ENCODE data around the gene TEX53.

The TEX53 gene

DNA sequence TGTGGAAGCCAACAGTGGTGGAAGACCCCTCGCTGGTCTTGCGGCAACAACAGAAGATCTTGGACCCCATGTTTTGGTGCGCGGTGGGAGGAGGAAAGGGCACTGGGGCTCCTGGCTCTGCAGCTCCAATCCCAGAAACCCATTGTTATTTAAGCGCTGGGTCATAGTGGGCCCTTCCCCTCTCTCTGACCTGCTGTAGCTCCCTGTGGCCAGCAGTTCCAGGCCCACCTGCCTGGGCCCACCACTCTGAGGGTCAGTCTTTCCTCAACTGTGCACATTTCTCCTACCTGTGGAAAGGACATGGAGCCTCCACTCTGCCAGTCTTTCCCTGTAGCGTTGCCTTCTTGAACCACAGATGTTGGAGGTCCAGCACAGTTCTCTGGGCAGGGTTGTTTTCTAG is at the start of gene TEX53:
Gene TEX53 (minus strand): TSS at position 101 of the 400 bp plus-strand sequence. CDS start 31 bp downstream, at position 70.
- no peak for DNase-seq

DNA sequence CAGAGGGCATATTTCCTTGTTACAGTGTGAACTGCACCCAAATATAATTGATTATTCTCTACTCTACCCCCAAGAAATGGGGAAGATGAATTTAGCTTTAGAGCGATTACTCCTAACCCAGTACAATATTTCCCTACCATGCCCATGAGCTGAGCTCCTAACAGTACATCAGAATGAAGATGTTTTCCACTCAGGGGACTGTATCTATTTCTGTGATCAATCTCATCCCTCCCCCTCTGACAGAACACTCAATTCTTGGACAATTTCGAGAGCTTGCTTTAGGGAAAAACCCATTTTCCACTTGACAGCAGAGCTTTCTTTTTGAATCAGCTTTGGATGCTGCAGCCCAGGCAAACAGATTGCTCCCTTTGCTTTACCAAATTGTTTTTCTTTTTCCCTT is 49.1 kb upstream of the TEX53 start:
- DNase-seq: no peak

DNA sequence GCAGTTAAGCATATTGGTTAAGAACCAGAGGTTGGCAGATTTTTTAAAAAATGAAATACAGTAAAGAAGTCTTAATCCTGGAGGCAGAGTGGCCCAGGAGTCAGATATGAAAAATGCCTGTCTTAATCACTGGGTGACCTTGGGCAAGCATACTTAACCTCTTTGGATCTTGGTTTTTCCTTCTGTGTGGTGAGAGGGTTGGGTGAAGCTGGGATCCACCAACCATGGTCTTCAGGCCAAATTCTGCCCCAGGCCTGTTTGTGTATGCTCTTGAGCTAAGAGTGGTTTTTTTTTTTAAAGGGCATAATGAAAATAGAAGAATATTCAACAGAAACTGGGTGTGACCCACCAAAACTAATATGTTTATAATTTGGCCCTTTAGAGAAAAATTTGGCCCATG is 44.4 kb upstream of the TEX53 start:
- no peak for DNase-seq

DNA sequence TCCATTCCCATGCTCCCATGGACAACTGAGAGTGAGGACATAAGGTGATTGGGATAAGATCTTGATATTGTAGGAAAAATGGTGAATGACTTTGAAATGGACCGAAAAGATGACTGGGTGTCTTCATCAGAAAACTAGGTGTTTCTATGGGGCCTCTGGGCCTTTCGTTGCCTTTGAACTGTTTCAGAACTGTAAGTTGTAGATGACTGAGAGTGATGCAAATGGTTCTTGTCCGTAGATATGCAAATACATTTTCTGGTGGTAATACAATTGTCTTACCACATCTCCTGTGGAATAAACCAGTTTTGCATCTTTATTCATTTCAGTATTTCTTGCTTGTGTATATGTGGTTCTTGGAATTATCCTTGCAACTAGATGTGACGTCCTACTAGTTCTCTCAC is 40.3 kb upstream of the TEX53 start:
- no peak for DNase-seq

DNA sequence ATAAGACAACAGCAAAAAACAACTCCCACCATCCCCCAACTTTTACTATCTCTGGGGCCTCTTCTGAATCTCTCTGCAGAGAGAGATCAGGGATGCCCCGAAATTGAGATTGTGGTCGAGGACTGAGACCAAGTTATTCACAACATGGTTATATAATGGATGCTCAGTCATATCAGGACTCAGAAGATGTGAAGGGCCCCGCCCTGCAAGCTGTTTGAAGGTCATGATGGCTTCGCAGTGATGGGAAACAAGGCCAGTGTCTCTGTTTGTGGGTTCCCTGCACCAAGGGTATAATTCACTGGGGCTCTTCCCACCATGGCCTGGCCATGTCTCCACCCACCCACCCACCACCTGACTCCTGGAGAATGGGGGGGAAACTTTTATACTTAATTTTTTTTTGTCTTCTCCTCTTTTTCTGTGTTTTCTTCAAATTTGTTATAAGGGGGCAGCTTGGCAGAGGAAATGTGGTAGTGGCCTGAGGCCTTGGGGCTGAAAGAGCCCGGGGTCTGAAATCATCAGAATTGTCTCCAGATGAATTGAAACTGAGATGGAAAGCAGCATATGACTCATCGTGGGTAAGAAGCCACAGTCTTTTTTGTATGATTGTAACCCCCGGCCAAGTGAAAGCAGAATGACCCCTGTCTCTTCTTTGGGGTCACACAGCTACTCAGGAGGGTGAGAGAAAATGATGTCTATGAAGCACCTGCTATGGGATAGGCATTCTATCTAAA is 39.4 kb upstream of the TEX53 start:
- no peak for DNase-seq

DNA sequence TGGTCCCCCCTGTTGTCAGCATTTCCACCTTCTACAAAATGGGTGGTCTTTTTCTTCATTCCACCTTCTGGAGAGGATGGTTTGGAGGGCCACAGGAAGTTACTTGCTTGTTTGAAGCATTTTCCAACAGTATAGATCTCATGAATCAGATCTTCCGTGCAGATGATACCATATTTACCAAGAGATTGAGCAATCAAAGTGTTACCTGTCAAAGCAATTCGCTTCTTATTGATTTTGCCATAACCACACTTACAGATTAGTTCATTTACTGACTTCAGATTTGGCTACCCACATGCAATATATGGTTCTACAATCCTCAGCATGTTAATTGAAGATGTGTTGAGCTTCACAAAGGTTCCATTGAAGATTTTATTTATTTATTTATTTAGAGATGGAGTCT is 38.3 kb upstream of the TEX53 start:
- no peak for DNase-seq

DNA sequence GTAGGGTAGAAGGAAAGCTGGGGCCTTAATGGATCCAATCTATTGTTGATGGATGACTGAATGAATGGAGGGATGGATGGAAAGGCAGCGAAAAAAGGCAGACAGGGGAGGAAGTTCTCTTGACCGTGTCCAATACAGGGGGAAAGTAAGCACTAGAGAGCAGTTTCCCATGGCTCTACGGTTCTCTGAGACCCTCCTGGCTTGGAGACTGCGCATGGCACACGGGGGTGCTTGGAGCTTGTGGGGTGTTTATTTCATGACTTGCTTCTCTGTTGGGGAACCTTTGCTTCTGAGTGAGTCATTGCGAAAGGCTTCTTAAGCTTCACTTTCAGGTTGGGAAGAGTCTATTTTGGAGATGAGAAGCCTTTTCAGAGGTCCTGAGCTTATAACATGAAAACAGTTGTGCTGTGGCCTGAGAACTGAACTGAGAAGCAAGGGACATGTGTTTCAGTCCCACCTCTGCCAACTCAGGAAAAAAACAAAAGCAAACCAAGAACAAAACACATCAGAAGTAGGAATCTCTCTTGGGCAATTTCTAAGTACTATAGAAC is 37.2 kb upstream of the TEX53 start:
- no peak for DNase-seq

DNA sequence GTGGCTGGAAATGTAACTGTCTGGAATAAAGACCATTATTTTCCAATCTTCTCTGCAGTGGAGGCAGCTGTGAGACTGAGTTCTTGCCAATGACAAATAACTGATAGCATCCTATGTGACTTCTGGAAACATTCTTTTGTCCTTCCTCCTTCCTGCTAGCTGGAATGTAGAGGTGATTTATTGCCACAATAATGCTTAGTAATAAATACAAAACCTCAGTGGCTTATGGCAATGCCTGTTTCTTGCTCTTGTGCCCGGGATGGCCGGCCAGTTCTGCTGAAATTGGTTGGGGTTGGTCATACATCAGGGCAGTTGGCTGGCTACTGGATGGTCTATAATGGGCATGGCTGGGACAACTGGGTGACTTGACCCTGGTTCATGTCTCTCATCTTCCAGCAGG is 36.5 kb upstream of the TEX53 start:
- no peak for DNase-seq

DNA sequence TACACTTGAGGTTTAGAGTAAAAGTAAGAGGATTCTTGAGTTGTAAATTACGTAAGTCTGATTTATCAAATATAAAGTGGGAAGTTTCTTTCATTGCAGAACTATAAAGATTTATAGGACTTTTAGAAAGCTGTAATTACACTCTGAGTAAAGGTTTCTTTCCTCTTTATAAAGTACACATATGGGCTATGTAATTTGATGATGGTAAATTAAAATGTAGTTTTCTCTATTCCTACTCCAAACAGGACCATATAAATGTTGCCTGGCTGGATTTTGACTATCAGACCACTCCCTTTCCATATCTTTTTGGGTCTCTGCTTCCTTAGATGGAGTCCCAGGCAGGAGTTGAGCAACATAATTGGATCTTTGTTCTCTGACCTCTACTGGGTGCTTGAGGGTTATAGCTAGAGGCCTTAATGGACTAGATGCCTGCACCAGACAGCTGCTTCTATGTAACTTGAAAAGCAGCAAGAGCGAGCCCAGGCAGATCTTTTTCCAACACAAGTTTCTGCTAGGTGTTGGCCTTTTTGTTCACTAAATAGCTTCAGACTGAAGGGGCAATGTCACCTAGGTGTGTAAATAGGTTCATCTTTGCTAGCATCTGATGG is 35.7 kb upstream of the TEX53 start:
- DNase-seq: no peak

DNA sequence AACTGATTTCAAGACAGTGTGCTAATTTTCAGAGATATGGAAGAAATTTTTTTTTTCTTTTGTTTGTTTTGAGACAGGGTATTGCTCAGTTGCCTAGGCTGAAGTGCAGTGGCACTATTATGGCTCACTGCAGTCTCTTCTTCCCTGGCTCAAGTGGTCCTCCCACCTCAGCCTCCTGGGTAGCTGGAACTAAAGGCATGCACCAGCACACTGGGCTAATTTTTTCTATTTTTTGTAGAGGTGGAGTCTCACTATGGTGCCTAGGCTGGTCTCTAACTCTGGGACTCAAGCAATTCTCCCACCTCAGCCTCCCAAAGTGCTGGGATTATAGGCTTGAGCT is 34.3 kb upstream of the TEX53 start:
- no peak for DNase-seq

DNA sequence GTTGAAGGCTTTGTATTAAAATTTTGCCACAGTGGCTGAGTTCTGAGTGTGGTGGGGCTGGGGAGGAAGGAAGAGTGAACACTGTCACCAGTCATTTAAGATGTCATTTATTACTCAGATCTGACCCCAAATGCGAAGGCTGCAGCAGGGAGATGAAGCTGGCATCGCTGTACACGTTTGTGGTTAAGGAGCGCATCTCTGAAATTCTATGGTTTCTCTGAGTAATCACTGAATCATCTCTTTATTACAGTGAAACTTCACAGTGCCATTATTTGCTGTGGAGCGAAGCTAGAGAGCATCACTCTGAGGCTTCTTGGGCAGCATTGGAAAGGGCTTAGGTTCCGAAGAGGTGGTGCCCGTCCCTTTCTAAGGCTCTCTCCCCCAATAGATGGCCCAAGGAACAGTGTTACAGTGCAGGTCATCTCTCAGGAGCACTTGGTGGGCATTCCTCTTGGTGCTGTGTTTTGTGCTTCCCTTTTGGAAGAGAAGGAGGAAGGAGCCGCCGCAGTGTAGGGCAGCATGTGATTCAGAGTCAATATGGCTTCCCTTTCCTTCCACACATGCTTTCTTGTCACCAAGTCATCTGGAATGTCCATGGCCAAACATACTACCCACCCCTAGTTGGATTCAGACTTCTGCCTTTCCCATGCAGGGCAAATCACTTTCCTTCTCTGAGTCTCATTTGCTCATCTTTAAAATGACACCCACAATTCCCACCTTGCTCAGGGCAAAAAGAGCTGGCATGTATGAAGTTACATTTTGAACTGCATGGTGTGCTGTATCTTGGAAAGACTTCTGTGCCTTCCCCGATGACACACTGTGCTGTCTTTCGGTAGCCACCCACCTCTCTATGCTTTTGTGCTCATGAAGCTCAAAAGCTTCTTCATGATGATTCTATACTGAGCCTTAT is 33.7 kb upstream of the TEX53 start:
- no peak for DNase-seq

DNA sequence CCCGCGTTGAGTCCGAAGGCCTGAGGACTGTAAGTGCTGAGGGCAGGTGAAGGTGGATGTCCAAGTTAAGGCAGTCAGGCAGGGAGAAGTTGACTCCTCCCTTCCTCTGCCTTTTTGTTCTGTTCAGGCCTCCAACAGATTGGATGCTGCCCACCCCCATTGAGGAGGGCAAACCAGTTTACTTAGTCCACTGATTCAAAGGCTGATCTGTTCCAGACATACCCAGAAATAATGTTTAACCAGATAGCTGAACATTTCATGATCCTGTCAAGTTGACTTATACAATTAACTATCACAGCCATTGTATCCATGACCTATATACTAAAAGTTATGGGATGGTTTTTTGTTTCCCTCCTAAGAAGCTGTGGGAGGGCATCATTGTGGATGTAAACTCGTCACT is 32.7 kb upstream of the TEX53 start:
- no peak for DNase-seq

DNA sequence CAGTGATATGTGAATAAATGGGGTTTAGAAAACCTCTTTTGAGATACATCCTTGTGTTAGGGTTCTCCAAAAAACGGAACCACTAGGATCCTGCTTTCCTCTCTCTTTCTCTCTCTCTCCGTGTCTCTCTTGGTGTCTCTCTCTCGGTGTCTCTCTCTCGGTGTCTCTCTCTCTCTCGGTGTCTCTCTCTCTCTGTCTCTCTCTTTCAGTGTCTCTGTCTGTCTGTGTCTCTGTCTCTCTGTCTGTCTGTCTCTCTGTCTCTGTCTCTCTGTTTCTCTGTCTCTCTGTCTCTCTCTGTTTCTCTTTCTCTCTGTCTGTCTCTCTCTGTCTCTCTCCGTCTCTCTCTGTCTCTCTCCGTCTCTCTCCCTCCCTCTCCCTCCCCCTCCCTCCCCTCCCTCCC is 32.2 kb upstream of the TEX53 start:
- no peak for DNase-seq

DNA sequence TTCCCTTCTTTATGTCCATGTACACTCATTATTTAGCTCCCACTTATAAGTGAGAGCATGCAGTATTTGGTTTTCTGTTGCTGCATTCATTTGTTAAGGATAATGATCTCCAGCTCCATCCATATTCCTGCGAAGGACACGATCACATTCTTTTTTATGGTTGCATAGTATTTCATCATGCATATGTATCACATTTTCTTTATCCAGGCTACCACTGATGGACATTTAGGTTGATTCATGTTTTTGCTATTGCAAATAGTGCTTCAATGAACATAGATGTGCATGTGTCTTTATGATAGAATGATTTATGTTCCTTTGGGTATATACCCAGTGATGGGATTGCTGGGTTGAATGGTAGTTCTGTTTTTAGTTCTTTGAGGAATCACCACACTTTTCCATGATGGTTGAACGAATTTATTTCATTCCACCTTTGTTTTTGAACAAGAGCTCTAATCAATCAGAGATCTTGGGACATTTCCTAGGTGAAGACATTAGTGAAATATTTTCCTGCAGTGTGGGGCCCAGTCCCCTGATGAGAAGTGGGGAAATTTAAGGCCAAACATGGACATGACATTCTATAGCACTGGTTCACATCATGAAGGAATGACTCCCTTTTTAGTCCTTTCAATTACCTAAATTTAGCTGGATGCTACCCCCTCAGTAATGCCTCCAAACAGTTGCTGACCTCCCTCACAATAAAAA is 31.5 kb upstream of the TEX53 start:
- no peak for DNase-seq

DNA sequence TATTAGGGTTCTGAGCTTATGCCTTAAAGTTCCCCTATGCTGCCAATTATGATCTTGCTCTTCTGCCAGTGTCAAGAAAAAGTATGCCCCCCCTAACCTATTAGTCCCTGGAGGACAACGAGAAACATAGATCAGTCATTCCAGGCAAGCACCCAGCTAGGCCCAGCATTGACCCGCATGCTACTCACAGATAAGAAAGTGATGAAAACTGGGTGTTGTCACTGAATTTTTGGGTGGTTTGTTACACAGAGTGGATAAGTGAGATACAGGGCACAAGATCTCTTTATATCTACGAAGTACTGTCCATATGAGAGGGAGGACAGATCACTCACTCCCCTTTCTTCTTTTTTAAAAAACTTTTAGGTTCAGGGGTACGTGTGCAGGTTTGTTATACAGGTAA is 30.8 kb upstream of the TEX53 start:
- DNase-seq: no peak

DNA sequence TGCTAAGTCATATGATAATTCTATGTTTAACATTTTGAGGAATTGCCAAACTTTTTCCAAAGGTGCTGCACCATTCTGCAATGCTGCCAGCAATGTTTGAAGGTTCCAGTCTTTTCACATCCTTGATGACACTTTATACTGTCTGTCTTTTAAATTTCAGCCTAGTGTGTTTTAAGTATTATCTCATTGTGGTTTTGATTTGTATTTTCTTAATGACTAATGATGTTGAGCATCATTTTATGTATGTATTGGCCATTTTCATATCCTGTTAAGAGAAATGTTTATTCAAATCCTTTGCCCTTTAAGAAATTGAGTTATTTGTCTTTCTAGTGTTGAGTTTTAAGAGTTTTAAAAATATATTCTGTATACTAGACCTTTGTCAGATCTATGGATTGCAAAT is 29.4 kb upstream of the TEX53 start:
- no peak for DNase-seq

DNA sequence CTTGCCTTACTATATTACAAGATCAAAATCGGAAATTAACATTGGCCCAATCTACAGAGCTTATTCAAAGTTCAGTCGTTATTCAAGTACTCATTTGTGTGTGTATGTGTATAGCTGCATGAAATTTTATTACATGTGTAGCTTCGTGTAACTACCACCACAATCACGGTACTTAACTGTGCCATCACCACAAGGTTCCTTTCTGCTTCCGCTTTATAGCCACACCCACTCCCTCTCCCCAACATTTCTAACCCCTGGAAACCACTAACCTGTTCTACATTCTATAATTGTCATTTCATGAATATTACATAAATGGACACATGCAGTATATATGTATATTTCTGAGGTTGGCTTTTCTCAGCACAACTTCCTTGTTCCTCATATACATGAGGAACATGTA is 28.3 kb upstream of the TEX53 start:
- DNase-seq: no peak

DNA sequence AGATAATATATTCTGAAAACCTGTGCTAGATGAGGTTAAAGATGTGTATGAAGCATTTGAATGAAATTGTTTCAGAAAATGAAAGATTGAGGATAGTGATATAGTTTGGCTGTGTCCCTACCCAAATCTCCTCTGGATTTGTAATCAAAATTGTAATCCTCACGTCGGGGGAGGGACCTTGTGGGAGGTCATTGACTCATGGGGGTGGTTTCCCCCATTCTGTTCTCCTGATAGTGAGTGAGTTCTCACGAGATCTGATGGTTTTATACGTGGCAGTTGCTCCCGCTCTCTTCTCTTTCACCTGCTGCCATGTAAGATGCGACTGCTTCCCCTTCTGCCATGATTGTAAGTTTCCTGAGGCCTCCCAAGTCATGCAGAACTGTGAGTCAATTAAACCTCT is 26.4 kb upstream of the TEX53 start:
- no peak for DNase-seq

DNA sequence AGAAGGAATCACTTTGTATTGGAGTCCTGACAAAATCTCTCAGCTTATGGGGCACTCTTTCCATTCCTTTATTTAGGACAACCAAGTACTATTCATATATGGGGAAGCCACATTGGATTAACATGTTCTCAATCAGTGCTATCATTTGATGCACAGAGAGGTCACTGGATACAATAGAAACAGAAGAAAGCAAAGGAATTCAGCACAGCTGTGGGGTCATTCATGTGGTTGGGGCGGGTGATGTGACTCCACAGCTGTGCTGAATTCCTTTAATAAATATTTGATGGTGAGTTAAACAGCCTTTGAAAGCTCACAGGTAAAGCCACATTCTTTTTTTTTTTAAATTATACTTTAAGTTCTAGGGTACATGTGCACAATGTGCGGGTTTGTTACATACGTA is 25.2 kb upstream of the TEX53 start:
- DNase-seq: no peak

DNA sequence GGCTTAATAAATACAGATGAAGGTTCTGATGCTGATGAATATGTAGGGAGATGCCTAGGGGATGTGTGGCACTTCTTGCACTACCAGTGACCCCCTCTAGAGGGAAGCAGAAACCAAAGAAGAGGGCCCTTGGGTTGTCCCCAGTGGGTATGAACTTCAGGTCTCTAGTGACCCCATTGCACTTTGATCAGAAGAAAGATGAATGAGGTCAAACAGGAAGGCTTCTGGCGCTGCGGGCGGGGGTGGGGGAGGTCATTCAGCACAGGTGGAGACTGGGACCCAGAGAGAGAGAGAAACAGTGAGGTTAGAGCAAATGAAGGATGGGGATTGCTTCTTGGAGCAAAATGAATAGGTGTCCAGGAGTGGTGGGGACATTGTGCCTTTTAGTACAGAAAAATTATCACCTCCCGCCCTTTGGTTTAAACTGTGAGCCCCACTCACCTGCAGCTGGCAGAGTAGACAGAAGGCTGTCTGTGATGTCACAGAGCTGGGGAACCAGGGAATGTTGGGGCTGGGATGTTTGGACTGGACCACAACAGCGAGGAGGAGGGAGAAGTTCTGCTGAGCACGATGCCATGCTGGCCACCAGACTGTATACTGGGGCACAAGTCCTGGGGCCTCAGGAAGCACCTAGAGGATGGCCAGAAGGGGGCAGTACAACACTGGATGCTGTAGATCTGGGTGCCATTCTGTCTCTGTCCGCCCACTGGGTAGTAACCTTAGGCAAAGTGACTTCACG is 24.2 kb upstream of the TEX53 start, which contains the start of gene TEX48:
Gene TEX48 (minus strand): TSS at position 599 of the 739 bp plus-strand sequence. CDS start 10,469 bp downstream, outside the sequence.
- DNase-seq: no peak

DNA sequence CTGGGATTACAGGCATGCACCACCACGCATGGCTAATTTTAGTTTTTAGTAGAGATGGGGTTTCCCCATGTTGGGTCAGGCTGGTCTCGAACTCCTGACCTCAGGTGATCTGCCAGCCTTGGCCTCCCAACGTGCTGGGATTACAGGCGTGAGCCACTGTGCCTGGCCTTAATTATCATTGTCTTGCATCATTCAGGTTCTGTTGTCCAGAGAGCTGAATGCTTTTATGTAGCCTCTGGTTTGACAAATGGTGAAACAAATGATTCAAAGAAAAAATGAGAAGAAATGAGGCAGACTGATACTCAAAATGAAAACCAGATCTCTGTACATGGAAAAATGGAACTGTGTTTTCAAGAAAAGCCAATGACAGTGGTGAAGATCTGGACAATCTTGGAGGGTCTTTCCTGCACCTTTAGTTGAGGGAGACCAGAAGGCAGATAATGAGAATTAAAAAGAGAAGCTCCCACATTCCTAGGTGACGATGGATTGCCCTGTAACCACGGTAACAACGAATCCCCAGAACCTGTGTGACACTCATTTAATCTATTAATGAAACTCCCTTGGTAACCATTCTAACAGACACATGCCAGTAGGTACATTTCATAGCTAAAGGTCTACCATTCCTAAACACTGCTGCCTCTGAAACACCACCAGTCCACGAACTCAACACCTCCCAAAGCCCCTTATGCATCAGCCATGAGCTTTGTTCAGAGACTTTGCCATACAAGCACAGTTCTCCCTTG is 22.8 kb upstream of the TEX53 start:
- DNase-seq: no peak

Data from cerebellar nuclear complex (tissue), 1 donor.